Epithelial cell of proximal tubule (primary cell): ENCODE measurements around the gene HECTD2. TPM values are rescaled to one million over a fixed set of nuclear protein-coding genes. Genes with fewer than 3 reads are reported as not detected.

Experiments used
- DNase-seq: peaks from one replicate; pipeline ENCODE4 v3.0.0-alpha.2; 2011; ENCODE audit warnings: low read depth
- H3K4me3 ChIP-seq: 2 replicates; pipeline ENCODE4 v1.5.1; 2011; ENCODE audit warnings: low read depth, mild to moderate bottlenecking, low read length
- CTCF ChIP-seq: conservative IDR thresholded peaks from 2 replicates; pipeline ENCODE4 v1.5.1; 2012; ENCODE audit warnings: low read depth, mild to moderate bottlenecking, low read length
- total RNA-seq: library from RNA; depleted of rRNA; stranded (reverse); fragments of >200 nt; gene quantifications from 2 replicates; pipeline ENCODE4 v1.2.3, GENCODE V29; 2015

HECTD2 gene
- total RNA-seq, 1 donor from 2014 or later, result 3.7 TPM

GRCh38 chr10:91536111-91536510 lies 126.0 kb downstream of the HECTD2 start:
- no peak for DNase-seq
- TF ChIP-seq CTCF, result no peak
- no peak overlapping the region for H3K4me3 ChIP-seq

GRCh38 chr10:91536733-91537132 lies 126.6 kb downstream of the HECTD2 start:
- no peak for DNase-seq
- H3K4me3 ChIP-seq, result no peak overlapping the region
- no peak for TF ChIP-seq CTCF

- no peak for TF ChIP-seq CTCF
- H3K4me3 ChIP-seq, result no peak overlapping the region
- no peak for DNase-seq
Observed at GRCh38 chr10:91537614-91538383, 127.7 kb downstream of the HECTD2 start.

GRCh38 chr10:91539930-91540329 lies 129.8 kb downstream of the HECTD2 start:
- no peak for DNase-seq
- no peak for TF ChIP-seq CTCF
- no peak overlapping the region for H3K4me3 ChIP-seq

- DNase-seq, result no peak
- H3K4me3 ChIP-seq, result no peak overlapping the region
- no peak for TF ChIP-seq CTCF
Observed at GRCh38 chr10:91540733-91541132, 130.6 kb downstream of the HECTD2 start.

GRCh38 chr10:91541481-91541880 lies 131.3 kb downstream of the HECTD2 start:
- DNase-seq, result no peak
- TF ChIP-seq CTCF, result no peak
- no peak overlapping the region for H3K4me3 ChIP-seq

GRCh38 chr10:91545384-91545783 lies 135.2 kb downstream of the HECTD2 start:
- no peak for DNase-seq
- H3K4me3 ChIP-seq, result no peak overlapping the region
- TF ChIP-seq CTCF, result no peak
